ENCODE results near the gene PSMB5.

The PSMB5 gene

DNA sequence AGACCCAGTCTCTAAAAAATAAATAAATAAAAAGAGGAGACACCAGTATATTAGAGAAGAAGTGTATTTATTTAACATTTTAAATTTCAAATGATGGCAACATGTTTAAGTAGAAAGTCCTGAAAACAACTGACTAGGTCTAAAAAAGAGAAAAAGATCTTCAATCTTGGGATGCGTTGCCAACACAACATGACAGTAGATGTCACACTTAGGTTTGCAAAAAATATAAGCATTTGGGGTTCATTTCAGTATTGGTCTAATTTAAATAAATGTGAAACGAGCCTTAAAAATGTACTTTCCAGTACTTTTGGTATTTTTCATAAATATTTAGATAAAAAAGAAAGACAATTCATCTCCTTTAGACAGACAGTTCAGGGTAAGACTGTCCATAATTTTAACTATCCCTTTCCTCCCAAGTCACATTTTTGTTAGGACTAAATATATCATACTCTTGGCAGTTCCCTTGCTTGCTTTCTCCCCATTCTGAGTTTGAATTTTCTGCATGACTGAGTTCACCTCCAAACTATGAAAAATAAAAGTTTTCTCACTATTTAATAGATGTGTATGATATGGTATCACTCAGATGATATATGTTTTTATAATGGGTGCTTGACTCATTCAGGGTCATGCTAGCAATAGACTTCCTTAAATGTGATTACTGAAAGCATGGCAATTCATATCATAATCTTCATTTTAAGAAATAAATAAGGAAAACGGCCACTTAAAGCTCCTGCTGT lies 29.1 kb downstream of the PSMB5 start:
- TF ChIP-seq POLR2AphosphoS5 (IDR thresholded peaks at IDR 0.05; ENCODE audit: low read depth, low read length) (no peak), FOXP2 (optimal IDR thresholded peaks at IDR 0.05; ENCODE audit: borderline replicate concordance, extremely low read depth, extremely low read length, insufficient read depth) (no peak), TAF1 (IDR thresholded peaks at IDR 0.05; ENCODE audit: borderline replicate concordance, insufficient read depth, low read length) (no peak), SIN3A (IDR thresholded peaks at IDR 0.05; ENCODE audit: borderline replicate concordance, insufficient read depth, low read length) (no peak)
- TF ChIP-seq, protein P1, sequence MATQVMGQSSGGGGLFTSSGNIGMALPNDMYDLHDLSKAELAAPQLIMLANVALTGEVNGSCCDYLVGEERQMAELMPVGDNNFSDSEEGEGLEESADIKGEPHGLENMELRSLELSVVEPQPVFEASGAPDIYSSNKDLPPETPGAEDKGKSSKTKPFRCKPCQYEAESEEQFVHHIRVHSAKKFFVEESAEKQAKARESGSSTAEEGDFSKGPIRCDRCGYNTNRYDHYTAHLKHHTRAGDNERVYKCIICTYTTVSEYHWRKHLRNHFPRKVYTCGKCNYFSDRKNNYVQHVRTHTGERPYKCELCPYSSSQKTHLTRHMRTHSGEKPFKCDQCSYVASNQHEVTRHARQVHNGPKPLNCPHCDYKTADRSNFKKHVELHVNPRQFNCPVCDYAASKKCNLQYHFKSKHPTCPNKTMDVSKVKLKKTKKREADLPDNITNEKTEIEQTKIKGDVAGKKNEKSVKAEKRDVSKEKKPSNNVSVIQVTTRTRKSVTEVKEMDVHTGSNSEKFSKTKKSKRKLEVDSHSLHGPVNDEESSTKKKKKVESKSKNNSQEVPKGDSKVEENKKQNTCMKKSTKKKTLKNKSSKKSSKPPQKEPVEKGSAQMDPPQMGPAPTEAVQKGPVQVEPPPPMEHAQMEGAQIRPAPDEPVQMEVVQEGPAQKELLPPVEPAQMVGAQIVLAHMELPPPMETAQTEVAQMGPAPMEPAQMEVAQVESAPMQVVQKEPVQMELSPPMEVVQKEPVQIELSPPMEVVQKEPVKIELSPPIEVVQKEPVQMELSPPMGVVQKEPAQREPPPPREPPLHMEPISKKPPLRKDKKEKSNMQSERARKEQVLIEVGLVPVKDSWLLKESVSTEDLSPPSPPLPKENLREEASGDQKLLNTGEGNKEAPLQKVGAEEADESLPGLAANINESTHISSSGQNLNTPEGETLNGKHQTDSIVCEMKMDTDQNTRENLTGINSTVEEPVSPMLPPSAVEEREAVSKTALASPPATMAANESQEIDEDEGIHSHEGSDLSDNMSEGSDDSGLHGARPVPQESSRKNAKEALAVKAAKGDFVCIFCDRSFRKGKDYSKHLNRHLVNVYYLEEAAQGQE (IDR thresholded peaks at IDR 0.05; ENCODE audit: insufficient read depth in 1 of 2, low read depth in 2 of 2, low read length in 2 of 2) = no peak

DNA sequence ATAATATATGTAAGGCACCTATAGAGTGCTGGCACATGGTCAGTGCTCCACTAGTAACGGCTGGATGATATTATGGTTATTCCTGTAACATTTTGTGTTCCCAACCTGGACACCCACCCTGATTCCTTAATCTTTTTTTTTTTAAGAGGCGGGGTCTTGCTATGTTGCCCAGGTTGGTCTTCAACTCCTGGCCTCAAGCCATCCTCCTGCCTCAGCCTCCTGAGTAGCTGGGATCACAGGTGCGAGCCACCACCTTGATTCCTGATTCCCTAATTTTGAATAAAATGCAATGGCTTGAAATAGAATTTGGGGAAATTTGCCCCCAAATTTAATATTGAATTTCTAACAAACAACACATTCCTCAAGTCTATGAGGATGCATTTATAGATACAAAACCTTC lies 32.1 kb downstream of the PSMB5 start:
- TF ChIP-seq, protein P1 (IDR thresholded peaks at IDR 0.05; ENCODE audit: insufficient read depth in 1 of 2, low read depth in 2 of 2, low read length in 2 of 2) = no peak
- TF ChIP-seq FOXP2 (optimal IDR thresholded peaks at IDR 0.05; ENCODE audit: borderline replicate concordance, extremely low read depth, extremely low read length, insufficient read depth) = no peak
- no peak for TF ChIP-seq TAF1 (IDR thresholded peaks at IDR 0.05; ENCODE audit: borderline replicate concordance, insufficient read depth, low read length)
- no peak for TF ChIP-seq SIN3A (IDR thresholded peaks at IDR 0.05; ENCODE audit: borderline replicate concordance, insufficient read depth, low read length)
- no peak for TF ChIP-seq POLR2AphosphoS5 (IDR thresholded peaks at IDR 0.05; ENCODE audit: low read depth, low read length)

DNA sequence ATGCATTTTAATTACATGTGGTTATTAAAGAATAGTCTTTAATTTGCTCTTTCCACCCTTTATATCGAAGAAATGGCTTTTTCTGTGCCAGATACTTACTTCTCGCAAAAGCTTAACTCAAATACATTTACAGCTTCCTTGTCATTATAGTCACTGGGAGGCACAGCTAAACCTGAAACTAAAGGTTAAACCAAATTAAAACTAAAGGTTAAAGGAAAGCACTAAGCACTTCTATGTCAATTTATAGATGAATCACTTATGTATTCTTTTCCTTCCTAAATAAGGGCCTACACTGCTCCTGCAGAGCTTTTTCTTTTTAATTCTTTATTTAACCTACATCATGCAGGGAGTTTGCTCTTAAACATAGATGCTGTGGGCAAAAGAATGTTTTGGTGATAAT lies 33.8 kb downstream of the PSMB5 start:
- TF ChIP-seq SIN3A (IDR thresholded peaks at IDR 0.05; ENCODE audit: borderline replicate concordance, insufficient read depth, low read length) (no peak), POLR2AphosphoS5 (IDR thresholded peaks at IDR 0.05; ENCODE audit: low read depth, low read length) (no peak), FOXP2 (optimal IDR thresholded peaks at IDR 0.05; ENCODE audit: borderline replicate concordance, extremely low read depth, extremely low read length, insufficient read depth) (no peak), TAF1 (IDR thresholded peaks at IDR 0.05; ENCODE audit: borderline replicate concordance, insufficient read depth, low read length) (no peak)
- TF ChIP-seq, protein P1 (IDR thresholded peaks at IDR 0.05; ENCODE audit: insufficient read depth in 1 of 2, low read depth in 2 of 2, low read length in 2 of 2) = no peak

DNA sequence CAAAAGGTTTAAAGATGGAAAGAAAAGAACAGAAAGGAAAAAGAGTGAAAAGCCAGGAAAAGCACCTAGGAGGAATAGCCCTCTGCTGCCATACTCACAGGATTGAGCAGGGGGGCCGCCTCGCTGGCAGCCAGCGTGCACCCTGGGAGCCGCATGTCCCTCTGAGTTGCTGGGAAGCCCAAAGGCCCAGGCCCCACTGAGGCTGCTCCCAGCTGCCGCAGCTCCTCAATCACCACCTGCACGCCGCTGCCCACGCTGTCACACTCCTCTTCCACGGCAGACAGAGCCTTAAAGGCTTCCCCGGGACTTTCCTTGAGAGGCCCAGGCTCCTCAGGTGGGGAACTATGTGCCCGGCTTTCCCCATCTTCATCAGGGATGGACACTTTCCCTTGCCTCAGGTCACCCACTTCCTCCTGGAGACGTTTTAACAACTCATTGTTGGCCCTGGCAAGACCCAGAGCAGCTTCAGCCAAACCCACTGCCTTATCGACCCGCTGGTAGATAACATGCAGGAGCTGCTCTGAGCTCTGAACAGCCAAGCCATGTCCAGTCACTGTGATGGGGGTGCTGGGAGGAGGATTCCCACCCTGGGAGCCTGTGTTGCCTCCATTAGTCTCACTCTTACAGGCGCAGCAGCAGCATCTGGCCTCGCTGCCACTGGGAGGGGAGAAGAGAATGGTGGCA lies 36.2 kb downstream of the PSMB5 start:
- TF ChIP-seq SIN3A (IDR thresholded peaks at IDR 0.05; ENCODE audit: borderline replicate concordance, insufficient read depth, low read length) (no peak), POLR2AphosphoS5 (IDR thresholded peaks at IDR 0.05; ENCODE audit: low read depth, low read length) (no peak)
- TF ChIP-seq, protein P1 (IDR thresholded peaks at IDR 0.05; ENCODE audit: insufficient read depth in 1 of 2, low read depth in 2 of 2, low read length in 2 of 2) = no peak

Measured in PFSK-1 (cell line).